Upper lobe of left lung (tissue), 6 donors: Measurements from ENCODE around the gene TMEM273. TPM values are rescaled to one million over a fixed set of nuclear protein-coding genes. Genes with fewer than 3 reads are reported as not detected.
A peak's percentile ranks its signal among the peaks of the same experiment; 100 is the strongest.

Experiments used
- ATAC-seq, 2 donors: fragments of 200-7000 bp; cut with Tn5 transposase; one replicate each; pipeline ENCODE4 v1.9.1; 2022; ENCODE audit warnings: mild to moderate bottlenecking in 2 of 2, moderate library complexity in 2 of 2; ENCODE audit not compliant: low FRiP score in 2 of 2
- DNase-seq, 2 donors: peaks; one replicate each; pipeline ENCODE4 v3.0.0-alpha.2; 2019 to 2020
- H3K27ac ChIP-seq, 4 donors: fragments of 200-600 bp; sonication (generic); one replicate each; pipeline ENCODE4 v1.5.1; 2016 to 2019
- H3K27me3 ChIP-seq, 4 donors: fragments of 200-600 bp; sonication (generic); one replicate each; pipeline ENCODE4 v1.5.1; 2017 to 2019
- H3K36me3 ChIP-seq, 4 donors: fragments of 200-600 bp; sonication (generic); one replicate each; pipeline ENCODE4 v1.5.1; 2016 to 2019
- H3K4me1 ChIP-seq, 4 donors: fragments of 200-600 bp; sonication (generic); one replicate each; pipeline ENCODE4 v1.5.1; 2018 to 2019
- H3K4me3 ChIP-seq, 4 donors: fragments of 200-600 bp; sonication (generic); one replicate each; pipeline ENCODE4 v1.5.1; 2017 to 2019; ENCODE audit warnings: mild to moderate bottlenecking in 2 of 4, moderate library complexity in 1 of 4
- H3K9me3 ChIP-seq, 4 donors: fragments of 200-600 bp; sonication (generic); one replicate each; pipeline ENCODE4 v1.5.1; 2018 to 2019
- EP300 ChIP-seq, 4 donors: sonication (generic); formaldehyde crosslinking; IDR thresholded peaks; one replicate each; pipeline ENCODE4 v1.5.1; 2017; ENCODE audit warnings: antibody characterized with exemption in 4 of 4, control low read depth in 2 of 4
- POLR2A ChIP-seq, 4 donors: fragments of 450-650 bp; IDR thresholded peaks; one replicate each; pipeline ENCODE4 v1.5.1; 2016 to 2017; ENCODE audit warnings: antibody characterized with exemption in 4 of 4, mild to moderate bottlenecking in 2 of 4
- POLR2AphosphoS5 ChIP-seq, 2 donors: sonication (generic); formaldehyde crosslinking; IDR thresholded peaks; one replicate each; pipeline ENCODE4 v1.5.1; 2017; ENCODE audit warnings: antibody characterized with exemption in 2 of 2
- WGBS, 2 donors: methylation state at CpG; one replicate each; pipeline ENCODE4 v1.1.5; 2017 to 2018; 5-methylcytosine and 5-hydroxymethylcytosine counted together
- total RNA-seq, 6 donors: library from RNA; depleted of rRNA in 4 of 6; stranded (reverse); fragments of >200 nt in 4 of 6; gene quantifications; one replicate each; pipeline versions ENCODE4 v1.1.0 to v1.2.1, GENCODE V29; 2016 to 2021
- TF ChIP-seq, protein P1 (sequence below), 6 experiments: fragments of 450-650 bp in 4 of 6; fragments of 200-600 bp in 2 of 6; sonication (generic) in 2 of 6; IDR thresholded peaks; one replicate each; pipeline ENCODE4 v1.5.1; 2016 to 2019; ENCODE audit warnings: antibody characterized with exemption in 6 of 6
- donor health status: DM: no; HTN: no; CAD: no; lungs with moderate emphysema.
- donor health status: DM: no; HTN: yes; CAD: no; lungs with severe emphysema.

TMEM273 gene
- total RNA-seq, 6 donors from 2014 or later = 12.3 to 52.3 (median 30.7) TPM

DNA sequence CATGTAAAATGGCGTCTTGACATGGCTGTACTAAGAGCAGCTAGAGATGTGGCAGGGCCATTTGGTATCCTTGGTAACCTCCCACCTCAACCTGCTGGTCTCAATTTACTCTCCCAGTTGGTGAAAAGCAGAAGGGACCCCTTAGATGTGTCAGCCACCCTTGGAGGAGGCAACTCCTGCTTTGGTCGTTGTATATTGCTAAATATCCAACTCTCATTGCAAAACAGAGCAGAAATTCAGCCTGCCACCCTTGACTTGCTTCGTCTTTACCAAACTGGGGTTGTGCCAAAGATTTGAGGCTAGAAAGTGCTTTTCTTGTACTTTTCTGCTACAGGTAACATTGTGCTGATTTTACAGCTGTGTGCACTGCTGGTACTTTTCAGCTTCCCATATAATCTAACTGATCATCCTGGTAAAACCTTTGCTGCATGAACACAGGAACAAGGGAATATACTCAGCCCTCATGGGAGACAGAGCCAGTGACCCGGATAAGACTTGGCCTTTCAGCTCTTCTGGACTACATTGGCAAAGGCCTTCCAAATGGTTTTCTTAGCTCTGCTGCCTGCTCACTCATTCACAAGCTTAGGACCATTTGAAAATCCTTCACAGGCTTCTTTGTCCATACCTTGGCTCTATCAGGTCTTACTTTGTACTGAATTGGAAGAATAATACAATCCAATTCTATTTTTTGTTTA is 70.7 kb downstream of the TMEM273 start:
- Histone ChIP-seq H3K27ac (no peak overlapping the region), H3K4me3 (no peak overlapping the region), H3K36me3 (no peaks in the 10 kb centered on the region), H3K9me3 (no peaks in the 10 kb centered on the region), H3K27me3 (no peaks in the 10 kb centered on the region), H3K4me1 (peaks cover 0 to 22% (median 9%) of the 10 kb centered on the region in 4 donors)
- TF ChIP-seq, protein P1, sequence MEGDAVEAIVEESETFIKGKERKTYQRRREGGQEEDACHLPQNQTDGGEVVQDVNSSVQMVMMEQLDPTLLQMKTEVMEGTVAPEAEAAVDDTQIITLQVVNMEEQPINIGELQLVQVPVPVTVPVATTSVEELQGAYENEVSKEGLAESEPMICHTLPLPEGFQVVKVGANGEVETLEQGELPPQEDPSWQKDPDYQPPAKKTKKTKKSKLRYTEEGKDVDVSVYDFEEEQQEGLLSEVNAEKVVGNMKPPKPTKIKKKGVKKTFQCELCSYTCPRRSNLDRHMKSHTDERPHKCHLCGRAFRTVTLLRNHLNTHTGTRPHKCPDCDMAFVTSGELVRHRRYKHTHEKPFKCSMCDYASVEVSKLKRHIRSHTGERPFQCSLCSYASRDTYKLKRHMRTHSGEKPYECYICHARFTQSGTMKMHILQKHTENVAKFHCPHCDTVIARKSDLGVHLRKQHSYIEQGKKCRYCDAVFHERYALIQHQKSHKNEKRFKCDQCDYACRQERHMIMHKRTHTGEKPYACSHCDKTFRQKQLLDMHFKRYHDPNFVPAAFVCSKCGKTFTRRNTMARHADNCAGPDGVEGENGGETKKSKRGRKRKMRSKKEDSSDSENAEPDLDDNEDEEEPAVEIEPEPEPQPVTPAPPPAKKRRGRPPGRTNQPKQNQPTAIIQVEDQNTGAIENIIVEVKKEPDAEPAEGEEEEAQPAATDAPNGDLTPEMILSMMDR (IDR thresholded peaks at IDR 0.05) = no peak
- TF ChIP-seq POLR2AphosphoS5 (IDR thresholded peaks at IDR 0.05) (no peak), EP300 (IDR thresholded peaks at IDR 0.05) (no peak), POLR2A (IDR thresholded peaks at IDR 0.05) (no peak)
- ATAC-seq = no peak
- WGBS, 2 donors = 64 to 71% methylated on average over 4 of the region's 4 CpGs
- no peak for DNase-seq

DNA sequence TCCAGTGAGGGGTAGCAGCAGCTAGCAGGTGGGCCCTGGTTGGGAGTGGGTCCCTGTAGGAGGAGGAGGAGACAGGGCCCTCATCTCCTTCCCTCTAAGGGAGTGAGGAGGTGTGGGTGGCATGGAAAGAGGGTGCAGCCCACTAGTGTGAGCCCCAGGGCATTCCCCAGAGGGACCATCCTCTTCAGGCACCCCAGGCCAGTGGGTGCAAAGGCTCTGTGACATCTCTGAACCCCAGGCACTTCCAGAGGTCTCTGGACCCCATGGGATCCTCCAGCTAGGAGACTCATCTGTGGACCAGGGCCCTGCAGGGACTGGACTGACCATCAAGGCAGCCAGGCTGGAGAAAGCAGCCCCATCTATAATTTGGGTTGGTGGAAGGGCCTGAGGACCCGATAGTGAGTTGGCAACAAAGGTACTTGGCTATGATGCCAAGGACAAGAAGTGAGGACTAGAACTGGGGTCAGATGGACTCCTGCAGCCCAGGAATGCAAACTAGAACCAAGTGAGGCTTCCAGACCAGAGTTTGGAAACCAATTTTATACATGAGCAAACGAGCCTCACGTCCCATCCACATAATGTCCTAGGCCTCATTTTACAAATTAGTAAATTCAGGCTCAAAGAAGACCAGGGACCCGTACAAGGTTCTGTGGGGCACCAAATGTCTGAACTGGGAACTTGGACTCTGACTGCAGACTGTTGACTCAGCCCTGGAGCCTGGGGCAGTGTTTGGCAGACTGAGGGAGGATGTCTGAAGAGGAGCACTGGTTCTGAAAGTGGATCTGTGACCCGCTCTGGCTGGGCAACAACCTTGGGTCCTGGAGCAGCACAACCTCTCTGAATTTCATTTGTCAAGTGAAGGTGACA is 71.4 kb downstream of the TMEM273 start:
- Histone ChIP-seq H3K9me3 (no peaks in the 10 kb centered on the region), H3K27me3 (no peaks in the 10 kb centered on the region), H3K27ac (no peak overlapping the region), H3K4me1 (peaks cover 0 to 28% (median 9%) of the 10 kb centered on the region in 4 donors), H3K36me3 (no peaks in the 10 kb centered on the region), H3K4me3 (no peak overlapping the region)
- no peak for TF ChIP-seq EP300 (IDR thresholded peaks at IDR 0.05)
- TF ChIP-seq POLR2AphosphoS5 (IDR thresholded peaks at IDR 0.05) = no peak
- no peak for TF ChIP-seq POLR2A (IDR thresholded peaks at IDR 0.05)
- TF ChIP-seq, protein P1 (IDR thresholded peaks at IDR 0.05) = no peak
- WGBS, 2 donors = 92 to 95% methylated on average over 3 to 5 of the region's 5 CpGs
- ATAC-seq (no peak), DNase-seq (no peak)

DNA sequence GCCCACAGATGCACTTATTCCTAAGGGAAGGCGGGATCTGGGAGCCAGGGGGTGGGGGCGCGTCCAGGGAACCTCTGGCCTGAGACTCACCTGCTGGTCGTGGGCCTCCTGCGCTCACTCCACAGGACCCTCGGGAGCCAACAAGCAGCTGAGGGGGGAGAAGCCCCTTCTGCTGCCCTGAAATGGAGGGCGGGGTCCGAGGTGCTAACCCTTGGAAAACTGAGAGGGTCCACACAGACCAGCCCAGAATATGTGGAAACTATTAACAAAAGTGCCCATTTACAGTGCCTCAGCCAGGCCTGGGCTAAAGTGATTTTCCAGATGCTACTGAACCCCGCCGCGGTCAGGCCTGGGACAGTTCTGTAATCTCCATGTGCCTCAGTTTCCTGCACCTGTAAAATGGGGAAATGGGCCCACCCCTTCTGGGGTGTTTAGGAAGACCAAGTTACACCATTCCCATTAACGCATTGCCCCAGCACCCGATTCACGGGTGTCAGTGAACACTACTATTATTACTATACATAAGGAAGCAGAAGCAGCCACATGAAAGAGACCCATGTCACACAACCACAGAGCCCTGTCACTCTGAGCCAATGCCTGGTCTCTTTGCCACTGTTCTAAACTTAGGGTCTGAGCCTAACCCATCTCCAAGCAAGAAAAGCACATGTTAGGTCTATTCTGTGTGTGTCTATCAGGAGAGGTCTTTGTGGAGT is 72.2 kb downstream of the TMEM273 start:
- Histone ChIP-seq H3K4me1 (peaks cover 0 to 28% (median 9%) of the 10 kb centered on the region in 4 donors), H3K27me3 (no peaks in the 10 kb centered on the region), H3K4me3 (peak overlapping the region in 3 of 4 donors; percentile 59 to 65 (median 61)), H3K27ac (peak overlapping the region in 2 of 4 donors; percentile 24 to 51), H3K9me3 (no peaks in the 10 kb centered on the region), H3K36me3 (no peaks in the 10 kb centered on the region)
- DNase-seq (no peak), ATAC-seq (no peak)
- WGBS, 2 donors = 80 to 88% methylated on average over 6 to 14 of the region's 14 CpGs
- TF ChIP-seq POLR2AphosphoS5 (IDR thresholded peaks at IDR 0.05) = no peak
- TF ChIP-seq POLR2A (IDR thresholded peaks at IDR 0.05) = no peak
- TF ChIP-seq, protein P1 (IDR thresholded peaks at IDR 0.05) = no peak

DNA sequence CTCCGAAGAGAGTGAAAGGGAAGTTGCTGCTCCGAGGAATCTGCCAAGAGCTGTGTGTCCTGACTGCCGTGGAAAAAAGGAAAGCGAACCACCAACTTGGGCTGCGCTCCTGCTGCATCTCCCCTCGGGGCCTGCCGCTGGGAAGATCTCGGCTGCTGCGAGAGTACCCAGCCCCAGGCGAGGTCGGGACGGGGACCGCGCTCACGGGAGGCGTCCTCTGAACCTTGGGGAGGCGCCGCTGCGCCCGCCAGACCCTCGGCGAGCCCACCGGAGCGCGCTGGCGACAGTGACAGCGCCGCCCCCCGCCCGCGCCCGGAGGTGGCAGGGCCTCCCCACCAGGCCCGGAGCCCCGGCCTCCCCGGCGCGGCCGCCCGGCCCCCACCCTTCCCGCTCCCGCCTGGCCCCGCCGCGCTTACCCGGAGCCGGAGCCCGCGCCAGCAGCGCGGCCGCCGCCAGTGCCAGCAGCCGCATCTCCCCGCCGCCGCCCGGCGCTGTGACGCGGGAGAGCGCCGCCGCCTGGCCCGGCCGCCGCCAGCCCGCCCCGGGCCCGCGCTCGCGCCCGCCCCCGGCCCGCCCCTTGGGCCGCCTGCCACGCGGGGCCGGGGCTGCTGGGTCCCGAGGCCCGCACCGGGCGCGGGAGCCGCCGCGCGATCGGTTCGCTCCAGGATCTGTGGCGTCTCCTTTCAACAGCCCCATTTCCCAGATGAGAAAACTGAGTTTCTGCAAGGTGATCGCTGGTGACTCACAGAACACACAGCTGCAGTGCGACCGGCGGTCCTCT is 73.0 kb downstream of the TMEM273 start, which contains the start of gene VSTM4:
TSS of gene VSTM4 (minus strand) at position 508 of the 781 bp plus-strand sequence. CDS start at position 471, 37 bp downstream.
- H3K9me3 ChIP-seq = no peaks in the 10 kb centered on the region
- DNase-seq (peak in 1 of 2 donors; percentile 92), ATAC-seq (peak in 1 of 2 donors; percentile 79)
- no peaks in the 10 kb centered on the region for H3K36me3 ChIP-seq
- H3K4me3 ChIP-seq = peak within 1 kb of the TSS in 3 of 4 donors; percentile 59 to 65 (median 61)
- peak within 1 kb of the TSS; percentile 55 to 86 (median 80) for H3K27ac ChIP-seq
- peaks cover 0 to 28% (median 12%) of the 10 kb centered on the region in 4 donors for H3K4me1 ChIP-seq
- TF ChIP-seq POLR2A (IDR thresholded peaks at IDR 0.05) (no peak), EP300 (IDR thresholded peaks at IDR 0.05) (no peak), POLR2AphosphoS5 (IDR thresholded peaks at IDR 0.05) (peak in 1 of 2 donors; percentile 5)
- no peaks in the 10 kb centered on the region for H3K27me3 ChIP-seq
- 0 to 13% methylated on average over 2 to 14 of the region's 95 CpGs for WGBS, 2 donors
